RWPE2 (cell line): ENCODE results near the gene RAB36.
A peak's percentile ranks its signal among the peaks of the same experiment; 100 is the strongest.

ENCODE experiments used
- ATAC-seq: fragments of 200-7000 bp; cut with Tn5 transposase; 3 replicates; pipeline ENCODE4 v1.9.1; 2021; ENCODE audit warnings: low read depth
- DNase-seq: peaks from one replicate; pipeline ENCODE4 v3.0.0-alpha.2; 2020; ENCODE audit warnings: low spot score
- H3K27ac ChIP-seq: fragments of 450-650 bp; 2 replicates; pipeline ENCODE4 v1.5.1; 2017; ENCODE audit warnings: mild to moderate bottlenecking; ENCODE audit not compliant: poor library complexity, severe bottlenecking
- H3K27me3 ChIP-seq: fragments of 250-450 bp; sonication (Bioruptor Pico); 2 replicates; pipeline ENCODE4 v1.5.1; 2021; ENCODE audit warnings: mild to moderate bottlenecking, moderate library complexity; ENCODE audit not compliant: insufficient read depth, poor library complexity, severe bottlenecking
- H3K36me3 ChIP-seq: fragments of 250-450 bp; sonication (Bioruptor Pico); 2 replicates; pipeline ENCODE4 v1.5.1; 2020; ENCODE audit warnings: low read depth, mild to moderate bottlenecking, moderate library complexity
- H3K4me1 ChIP-seq: fragments of 250-450 bp; sonication (Bioruptor Pico); 2 replicates; pipeline ENCODE4 v1.5.1; 2021; ENCODE audit warnings: mild to moderate bottlenecking, moderate library complexity; ENCODE audit not compliant: insufficient read depth, poor library complexity, severe bottlenecking
- H3K4me3 ChIP-seq: fragments of 250-450 bp; sonication (Bioruptor Pico); 2 replicates; pipeline ENCODE4 v1.5.1; 2021; ENCODE audit warnings: mild to moderate bottlenecking, moderate library complexity; ENCODE audit not compliant: severe bottlenecking
- H3K9me3 ChIP-seq: fragments of 250-450 bp; sonication (Bioruptor Pico); 2 replicates; pipeline ENCODE4 v1.5.1; 2021; ENCODE audit warnings: mild to moderate bottlenecking, moderate library complexity; ENCODE audit not compliant: severe bottlenecking
- CTCF ChIP-seq: fragments of 450-650 bp; IDR thresholded peaks from one replicate; pipeline ENCODE4 v1.5.1; 2017; ENCODE audit warnings: mild to moderate bottlenecking, moderate library complexity; ENCODE audit not compliant: poor library complexity, severe bottlenecking

The RAB36 gene

GRCh38 chr22:23210428-23211170 is 65.3 kb downstream of the RAB36 start:
- Histone ChIP-seq H3K27me3 (no peaks in the 10 kb centered on the region), H3K9me3 (peaks cover 3% of the 10 kb centered on the region), H3K4me3 (no peak overlapping the region), H3K36me3 (peaks cover 3% of the 10 kb centered on the region; the same call in 1 of the 2 replicates), H3K27ac (no peak overlapping the region), H3K4me1 (peaks cover 14% of the 10 kb centered on the region)
- ATAC-seq (no peak), DNase-seq (no peak)
- no peak for TF ChIP-seq CTCF

- no peaks in the 10 kb centered on the region for H3K36me3 ChIP-seq
- H3K4me3 ChIP-seq, result no peak overlapping the region
Observed at GRCh38 chr22:23211622-23212021, 66.3 kb downstream of the RAB36 start.

GRCh38 chr22:23212061-23213021 is 67.1 kb downstream of the RAB36 start:
- TF ChIP-seq CTCF, result no peak
- ATAC-seq (no peak), DNase-seq (peak; percentile 10)
- Histone ChIP-seq H3K27me3 (no peaks in the 10 kb centered on the region), H3K9me3 (peaks cover 6% of the 10 kb centered on the region), H3K27ac (peak overlapping the region; percentile 1), H3K36me3 (no peaks in the 10 kb centered on the region), H3K4me1 (peaks cover 26% of the 10 kb centered on the region), H3K4me3 (no peak overlapping the region)

More at GRCh38 chr22:23211622-23212021, 66.3 kb downstream of the RAB36 start:
- ATAC-seq (no peak), DNase-seq (no peak)
- no peak for TF ChIP-seq CTCF
- no peaks in the 10 kb centered on the region for H3K27me3 ChIP-seq
- H3K4me1 ChIP-seq, result peaks cover 20% of the 10 kb centered on the region
- H3K9me3 ChIP-seq, result peaks cover 6% of the 10 kb centered on the region
- H3K27ac ChIP-seq, result no peak overlapping the region

DNA sequence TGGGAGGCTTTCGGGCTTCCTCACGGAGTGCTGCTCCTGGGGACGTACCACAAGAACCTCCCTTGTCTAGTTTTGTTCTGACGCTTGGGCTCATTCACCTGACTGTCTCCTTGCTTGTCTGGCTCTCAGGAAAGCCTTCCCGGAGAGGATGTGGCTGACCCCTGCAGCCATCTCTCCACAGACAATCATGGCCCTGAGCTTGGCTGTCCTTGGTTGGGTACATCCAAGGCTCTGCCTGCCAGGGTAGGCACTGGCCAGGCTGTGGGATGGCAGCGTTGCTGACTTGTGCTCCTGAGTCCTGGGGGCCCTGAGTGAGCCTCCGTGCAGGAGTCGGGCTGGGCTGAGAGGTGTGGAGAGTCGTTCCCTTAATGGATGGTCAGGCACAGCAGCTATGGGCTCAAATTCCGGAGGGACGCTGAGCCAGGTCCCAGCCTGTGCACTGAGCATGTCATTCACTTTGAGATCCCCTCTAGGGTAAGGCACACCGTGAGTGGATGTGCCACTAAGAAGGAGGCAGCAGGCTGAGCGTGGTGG is 67.8 kb downstream of the RAB36 start:
- ATAC-seq, result no peak
- Histone ChIP-seq H3K36me3 (no peaks in the 10 kb centered on the region), H3K9me3 (peaks cover 6% of the 10 kb centered on the region), H3K4me3 (no peak overlapping the region), H3K27me3 (no peaks in the 10 kb centered on the region), H3K27ac (peak overlapping the region; percentile 1), H3K4me1 (peaks cover 32% of the 10 kb centered on the region)
- peak; percentile 33 for DNase-seq
- no peak for TF ChIP-seq CTCF
